MM.1S (cell line): ENCODE results near the gene SCAI.

Experiments used
- CTCF ChIP-seq: fragments of 300-600 bp; sonication (generic); IDR thresholded peaks from 2 replicates; pipeline ENCODE4 v1.5.1; 2016; ENCODE audit warnings: antibody characterized with exemption, low read length, mixed read lengths
- EZH2 ChIP-seq: fragments of 300-600 bp; sonication (generic); optimal IDR thresholded peaks from 2 replicates; pipeline ENCODE3; 2017; ENCODE audit warnings: low read depth, mild to moderate bottlenecking, antibody characterized with exemption, low read length, mixed read lengths

- TF ChIP-seq CTCF (no peak), EZH2 (no peak)
Observed at GRCh38 chr9:125003332-125003731, 140.0 kb downstream of the SCAI start.
